ENCODE measurements around the gene LDOC1. TPM values are rescaled to one million over a fixed set of nuclear protein-coding genes. Genes with fewer than 3 reads are reported as not detected.

Gene LDOC1
- total RNA-seq, 2 donors from 2014 or later: 2.3 to 5.8 TPM

DNA sequence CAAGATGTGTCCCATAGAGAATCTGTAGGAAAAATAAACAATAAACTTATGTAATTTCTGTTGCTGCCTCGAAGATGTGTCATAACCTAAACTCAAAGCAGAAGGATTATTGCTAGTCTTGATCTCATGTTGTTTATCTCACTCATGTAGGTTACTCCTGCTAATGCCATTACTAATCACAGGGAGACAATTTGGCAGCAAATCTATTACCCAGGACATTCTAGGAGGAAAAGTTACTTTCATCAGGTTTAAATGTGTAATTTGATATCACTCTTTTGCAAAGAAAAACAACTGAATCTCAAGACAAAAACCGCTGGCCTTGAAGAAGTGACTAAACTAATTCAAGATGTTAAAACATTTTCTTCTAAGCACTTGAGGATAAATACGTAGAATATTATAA, 34.0 kb downstream of the LDOC1 start:
- no peak for ATAC-seq (replicated peaks in 1 of 2)
- Mint-ChIP-seq H3K4me3 (no peak overlapping the region), H3K27me3 (ENCODE audit: low read depth) (peaks cover 4% of the 10 kb centered on the region), H3K4me1 (ENCODE audit: low read depth) (no peaks in the 10 kb centered on the region), H3K36me3 (ENCODE audit: insufficient read depth in 2 of 2) (no peaks in the 10 kb centered on the region), H3K27ac (no peak overlapping the region), H3K9me3 (peaks cover 0 to 2% of the 10 kb centered on the region in 2 donors)
- no peak for DNase-seq

DNA sequence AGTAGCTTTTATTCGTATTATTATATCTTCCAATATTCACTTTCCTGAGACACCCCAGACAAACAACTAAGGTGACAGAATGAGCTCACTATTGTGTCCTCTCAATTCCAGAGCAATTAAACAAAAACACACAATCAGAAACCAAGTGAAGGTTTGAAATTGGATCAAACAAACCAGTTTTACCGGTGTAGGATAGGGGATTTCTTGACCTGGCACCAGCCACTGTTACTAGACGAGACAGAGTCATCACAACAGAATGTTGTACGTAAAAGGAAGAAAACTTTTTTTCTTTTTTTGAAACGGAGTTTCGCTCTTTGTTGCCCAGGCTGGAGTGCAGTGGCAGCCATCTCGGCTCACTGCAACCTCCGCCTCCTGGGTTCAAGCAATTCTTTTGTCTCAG, 43.7 kb downstream of the LDOC1 start:
- H3K4me1 Mint-ChIP-seq (ENCODE audit: low read depth): no peaks in the 10 kb centered on the region
- no peak overlapping the region for H3K4me3 Mint-ChIP-seq
- DNase-seq (no peak), ATAC-seq (replicated peaks in 1 of 2) (no peak)
- H3K9me3 Mint-ChIP-seq: no peaks in the 10 kb centered on the region
- H3K27ac Mint-ChIP-seq: no peak overlapping the region
- H3K36me3 Mint-ChIP-seq (ENCODE audit: insufficient read depth in 2 of 2): no peaks in the 10 kb centered on the region
- no peaks in the 10 kb centered on the region for H3K27me3 Mint-ChIP-seq (ENCODE audit: low read depth)

DNA sequence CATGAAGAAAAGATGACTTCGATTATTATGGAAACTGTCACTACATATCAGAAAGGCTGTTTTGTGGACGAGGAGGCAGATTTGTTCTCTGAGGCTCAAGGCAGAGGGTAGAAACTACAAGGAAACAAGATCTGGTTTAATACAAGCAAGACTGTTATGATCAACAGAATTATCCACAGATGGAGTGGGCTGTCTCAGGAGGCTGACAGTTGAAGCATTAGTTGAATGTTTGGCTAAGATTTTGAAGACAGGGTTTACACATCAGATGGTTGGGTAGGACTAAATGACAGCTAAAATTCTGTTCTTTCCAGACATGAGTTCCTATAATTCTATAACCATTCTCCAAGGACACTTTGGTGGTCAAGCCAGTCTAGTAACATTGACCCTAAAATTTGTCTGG, 49.8 kb downstream of the LDOC1 start:
- H3K4me1 Mint-ChIP-seq (ENCODE audit: low read depth): no peaks in the 10 kb centered on the region

More for the DNA sequence above, 49.8 kb downstream of the LDOC1 start:
- Mint-ChIP-seq H3K27ac (no peak overlapping the region), H3K4me3 (no peak overlapping the region), H3K27me3 (ENCODE audit: low read depth) (no peaks in the 10 kb centered on the region), H3K36me3 (ENCODE audit: insufficient read depth in 2 of 2) (no peaks in the 10 kb centered on the region), H3K9me3 (no peaks in the 10 kb centered on the region)
- no peak for ATAC-seq (replicated peaks in 1 of 2)
- no peak for DNase-seq

Other genes with a start within 250 kb of the LDOC1 start
- not detected for gene SPANXB1, start 174.5 kb downstream of the LDOC1 start, total RNA-seq
- not detected for gene SPANXC, start 65.4 kb upstream of the LDOC1 start, total RNA-seq

Measured in activated T-cell treated with anti-CD3 and anti-CD28 coated beads, Interleukin-2, amount 50 U/mL, for 72 hours (primary cell).